Mesenchymal stem cell (in vitro differentiated cells and primary cell): ENCODE results near the gene PAK5.

Experiments used
- DNase-seq: peaks from one replicate; pipeline ENCODE4 v3.0.0-alpha.2; 2013
- H2AFZ ChIP-seq: one replicate; pipeline ENCODE4 v1.6.1; 2013; ENCODE audit warnings: low read depth, mild to moderate bottlenecking, control low read depth, inconsistent platforms, low read length, moderate library complexity
- H2AK5ac ChIP-seq: 2 replicates; pipeline ENCODE4 v1.6.1; 2013; ENCODE audit warnings: low read length, moderate library complexity, mild to moderate bottlenecking, inconsistent platforms; ENCODE audit not compliant: severe bottlenecking
- H2BK120ac ChIP-seq: one replicate; pipeline ENCODE4 v1.6.1; 2013; ENCODE audit warnings: low read depth, mild to moderate bottlenecking, inconsistent platforms, low read length, moderate library complexity
- H2BK12ac ChIP-seq, 2 experiments: one replicate each; pipeline ENCODE4 v1.6.1; 2013; ENCODE audit warnings: inconsistent platforms in 2 of 2, low read length in 2 of 2, mild to moderate bottlenecking in 2 of 2, moderate library complexity in 2 of 2, control low read depth in 1 of 2
- H2BK15ac ChIP-seq: one replicate; pipeline ENCODE4 v1.6.1; 2013; ENCODE audit warnings: mild to moderate bottlenecking, low read depth, inconsistent platforms; ENCODE audit not compliant: poor library complexity, severe bottlenecking
- H2BK5ac ChIP-seq: 2 replicates; pipeline ENCODE4 v1.6.1; 2013; ENCODE audit warnings: low read depth, mild to moderate bottlenecking, low read length, control low read depth, inconsistent platforms; ENCODE audit not compliant: poor library complexity, severe bottlenecking
- H3K14ac ChIP-seq, 2 experiments: one replicate each; pipeline ENCODE4 v1.6.1; 2013; ENCODE audit warnings: inconsistent platforms in 2 of 2, low read length in 2 of 2, control low read depth in 1 of 2, mild to moderate bottlenecking in 1 of 2, moderate library complexity in 1 of 2
- H3K18ac ChIP-seq, 2 experiments: one replicate each; pipeline ENCODE4 v1.6.1; 2013; ENCODE audit warnings: inconsistent platforms in 2 of 2, low read length in 2 of 2, control low read depth in 1 of 2, low read depth in 1 of 2, mild to moderate bottlenecking in 1 of 2
- H3K23ac ChIP-seq, 2 experiments: one replicate each; pipeline ENCODE4 v1.6.1; 2013; ENCODE audit warnings: inconsistent platforms in 2 of 2, low read length in 2 of 2, mild to moderate bottlenecking in 2 of 2, moderate library complexity in 2 of 2, control low read depth in 1 of 2
- H3K27ac ChIP-seq: 2 replicates; pipeline ENCODE4 v1.5.1; 2013; ENCODE audit warnings: mild to moderate bottlenecking, moderate library complexity, low read length, control low read depth, inconsistent platforms; ENCODE audit not compliant: poor library complexity, severe bottlenecking
- H3K27me3 ChIP-seq, 2 experiments: 2 replicates each; pipeline versions ENCODE4 v1.6.1 to v1.7.0; 2013; ENCODE audit warnings: low read length in 2 of 2, mild to moderate bottlenecking in 2 of 2, moderate library complexity in 2 of 2, control low read depth in 1 of 2, inconsistent platforms in 1 of 2; ENCODE audit not compliant: control insufficient read depth in 1 of 2, insufficient read depth in 1 of 2
- H3K36me3 ChIP-seq, 2 experiments: 2 replicates each; pipeline versions ENCODE4 v1.6.1 to v1.7.0; 2013; ENCODE audit warnings: low read length in 2 of 2, control low read depth in 1 of 2, inconsistent platforms in 1 of 2, low read depth in 1 of 2, mild to moderate bottlenecking in 1 of 2; ENCODE audit not compliant: insufficient read depth in 2 of 2, control insufficient read depth in 1 of 2
- H3K4ac ChIP-seq, 2 experiments: one replicate each; pipeline ENCODE4 v1.6.1; 2013; ENCODE audit warnings: inconsistent platforms in 2 of 2, low read length in 2 of 2, mild to moderate bottlenecking in 2 of 2, moderate library complexity in 2 of 2, control low read depth in 1 of 2, low read depth in 1 of 2
- H3K4me1 ChIP-seq: 2 replicates; pipeline ENCODE4 v1.6.1; 2013; ENCODE audit warnings: low read depth, low read length, control low read depth; ENCODE audit not compliant: control insufficient read depth, insufficient read depth
- H3K4me2 ChIP-seq: 2 replicates; pipeline ENCODE4 v1.6.1; 2013; ENCODE audit warnings: low read length, mild to moderate bottlenecking, inconsistent platforms; ENCODE audit not compliant: poor library complexity, severe bottlenecking
- H3K4me3 ChIP-seq, 2 experiments: 2 replicates each; pipeline versions ENCODE4 v1.5.1 to v1.7.0; 2013; ENCODE audit warnings: low read length in 2 of 2, mild to moderate bottlenecking in 2 of 2, control low read depth in 1 of 2, low read depth in 1 of 2; ENCODE audit not compliant: insufficient read depth in 1 of 2
- H3K79me1 ChIP-seq: replicated peaks from 2 replicates; pipeline ENCODE4 v1.6.1; 2013; ENCODE audit warnings: mild to moderate bottlenecking, control low read depth, low read length, inconsistent platforms; ENCODE audit not compliant: poor library complexity, severe bottlenecking
- H3K9ac ChIP-seq: 2 replicates; pipeline ENCODE4 v1.7.0; 2013; ENCODE audit warnings: mild to moderate bottlenecking, low read length, moderate library complexity
- H3K9me3 ChIP-seq: 2 replicates; pipeline ENCODE4 v1.7.0; 2013; ENCODE audit warnings: mild to moderate bottlenecking, low read length; ENCODE audit not compliant: control insufficient read depth
- H4K8ac ChIP-seq: one replicate; pipeline ENCODE4 v1.6.1; 2013; ENCODE audit warnings: inconsistent platforms, mild to moderate bottlenecking, low read length, moderate library complexity
- H4K91ac ChIP-seq: one replicate; pipeline ENCODE4 v1.6.1; 2013; ENCODE audit warnings: mild to moderate bottlenecking, low read length, inconsistent platforms
- WGBS: methylation state at CpG from one replicate; pipeline ENCODE4 v1.1.7; 2013; ENCODE audit warnings: mixed read lengths; 5-methylcytosine and 5-hydroxymethylcytosine counted together

PAK5 gene

DNA sequence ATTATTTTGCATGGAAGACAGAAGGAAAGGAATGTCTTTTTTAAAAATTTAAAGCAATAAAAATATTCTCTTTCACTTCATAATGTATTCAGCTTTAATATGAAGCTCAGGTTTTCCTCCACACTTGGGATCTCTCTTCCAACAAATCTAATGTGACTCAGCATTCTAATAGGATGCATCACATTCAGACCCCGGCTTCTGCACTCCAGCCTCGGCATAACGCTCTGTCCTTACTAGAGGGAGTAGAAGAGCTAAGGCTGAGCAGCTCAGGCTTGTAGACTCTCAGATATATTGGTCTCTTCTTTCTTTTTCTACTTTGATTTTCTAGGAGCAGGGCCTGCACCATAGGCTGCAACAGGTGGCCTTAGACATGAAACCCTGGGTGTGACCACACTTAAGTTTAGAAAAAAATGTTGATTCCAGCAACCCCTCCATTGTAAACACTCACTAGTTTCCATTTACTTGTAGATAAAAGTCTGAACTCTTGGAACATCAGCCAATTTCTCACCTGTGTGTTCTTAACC lies 161.7 kb downstream of the PAK5 start:
- no peak overlapping the region for H4K91ac ChIP-seq

GRCh38 chr20:9672981-9673380 lies 165.9 kb downstream of the PAK5 start:
- Histone ChIP-seq H3K36me3 (no peaks in the 10 kb centered on the region), H3K9ac (no peak overlapping the region), H3K23ac (no peak overlapping the region), H2AK5ac (no peak overlapping the region), H3K4me3 (no peak overlapping the region), H3K18ac (no peak overlapping the region), H3K27me3 (no peaks in the 10 kb centered on the region), H2BK12ac (no peak overlapping the region), H2AFZ (no peak overlapping the region), H3K4me2 (no peak overlapping the region), H3K27ac (no peak overlapping the region), H3K79me1 (no peaks in the 10 kb centered on the region), H3K14ac (no peak overlapping the region), H4K91ac (no peak overlapping the region), H3K9me3 (no peaks in the 10 kb centered on the region), H4K8ac (no peak overlapping the region), H2BK120ac (no peak overlapping the region), H2BK15ac (no peak overlapping the region), H3K4me1 (no peaks in the 10 kb centered on the region), H3K4ac (no peak overlapping the region), H2BK5ac (no peak overlapping the region)
- DNase-seq = no peak

More for the DNA sequence above, 161.7 kb downstream of the PAK5 start:
- Histone ChIP-seq H3K27ac (no peak overlapping the region), H2BK15ac (no peak overlapping the region), H3K18ac (no peak overlapping the region), H2BK5ac (no peak overlapping the region), H2AK5ac (no peak overlapping the region), H3K9ac (no peak overlapping the region), H3K4me1 (no peaks in the 10 kb centered on the region), H3K4me2 (no peak overlapping the region), H3K14ac (no peak overlapping the region), H3K23ac (no peak overlapping the region), H3K4me3 (no peak overlapping the region), H3K9me3 (no peaks in the 10 kb centered on the region), H3K36me3 (no peaks in the 10 kb centered on the region), H4K8ac (no peak overlapping the region), H2BK120ac (no peak overlapping the region), H3K79me1 (no peaks in the 10 kb centered on the region), H3K27me3 (no peaks in the 10 kb centered on the region), H2BK12ac (no peak overlapping the region), H3K4ac (no peak overlapping the region), H2AFZ (no peak overlapping the region)
- WGBS = no CpG with 5 or more reads among the region's 3 CpGs
- DNase-seq = no peak

DNA sequence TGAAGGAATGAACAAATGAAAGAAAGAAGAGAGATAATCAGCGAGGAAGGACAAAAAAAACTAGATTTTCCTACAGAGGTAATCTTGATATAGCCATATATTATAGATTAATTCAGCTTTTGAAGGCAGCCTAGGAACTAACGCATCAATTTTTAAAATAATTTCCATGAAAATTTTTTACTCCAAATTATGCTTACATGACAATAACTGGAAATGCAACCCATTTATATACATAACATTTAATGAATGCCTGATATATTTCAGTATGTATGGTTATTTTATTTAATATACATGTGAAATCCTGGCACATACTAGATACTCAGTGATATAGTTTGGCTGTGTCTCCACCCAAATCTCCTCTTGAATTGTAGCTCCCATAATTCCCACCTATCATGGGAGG lies 166.8 kb downstream of the PAK5 start:
- Histone ChIP-seq H3K4me1 (no peaks in the 10 kb centered on the region), H3K4me2 (no peak overlapping the region), H2AFZ (no peak overlapping the region), H3K27me3 (no peaks in the 10 kb centered on the region), H3K18ac (no peak overlapping the region), H3K9me3 (no peaks in the 10 kb centered on the region), H3K27ac (no peak overlapping the region), H2BK12ac (no peak overlapping the region), H4K8ac (no peak overlapping the region), H3K79me1 (no peaks in the 10 kb centered on the region), H3K23ac (no peak overlapping the region), H3K4me3 (no peak overlapping the region), H2BK120ac (no peak overlapping the region), H3K9ac (no peak overlapping the region), H2BK5ac (no peak overlapping the region), H3K4ac (no peak overlapping the region), H2BK15ac (no peak overlapping the region), H4K91ac (no peak overlapping the region), H3K36me3 (no peaks in the 10 kb centered on the region), H2AK5ac (no peak overlapping the region), H3K14ac (no peak overlapping the region)
- DNase-seq = no peak
- no CpG with 5 or more reads among the region's 2 CpGs for WGBS

DNA sequence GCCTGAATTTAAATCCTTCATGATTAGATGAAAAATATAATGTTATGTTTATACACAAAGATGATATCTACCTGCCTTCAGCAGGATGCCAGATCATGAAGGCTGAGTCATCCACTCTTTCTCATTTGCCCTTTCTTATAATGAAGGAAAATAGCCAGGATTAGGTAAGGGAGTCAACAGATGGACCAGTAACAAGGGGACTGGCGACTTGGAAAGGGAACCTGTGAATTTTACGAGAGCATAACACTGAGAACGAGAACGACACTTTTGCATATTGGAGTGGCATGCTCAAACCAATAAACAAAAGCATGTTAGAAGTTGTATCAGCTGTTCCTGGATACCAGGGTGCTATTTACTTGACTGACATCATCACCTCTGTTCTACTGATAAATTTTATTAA lies 170.5 kb downstream of the PAK5 start:
- H3K4me3 ChIP-seq = no peak overlapping the region
- no peaks in the 10 kb centered on the region for H3K4me1 ChIP-seq
- no peak overlapping the region for H4K91ac ChIP-seq
- H3K27ac ChIP-seq = no peak overlapping the region
- H2AFZ ChIP-seq = no peak overlapping the region
- no peak overlapping the region for H3K4ac ChIP-seq
- no peak for DNase-seq
- H2BK15ac ChIP-seq = no peak overlapping the region
- no peak overlapping the region for H2AK5ac ChIP-seq
- 47% methylated on average over 4 of the region's 4 CpGs for WGBS
- H3K9me3 ChIP-seq = no peaks in the 10 kb centered on the region
- H3K14ac ChIP-seq = no peak overlapping the region
- H3K79me1 ChIP-seq = no peaks in the 10 kb centered on the region
- no peak overlapping the region for H4K8ac ChIP-seq
- H2BK120ac ChIP-seq = no peak overlapping the region
- no peaks in the 10 kb centered on the region for H3K27me3 ChIP-seq
- H3K18ac ChIP-seq = no peak overlapping the region
- no peaks in the 10 kb centered on the region for H3K36me3 ChIP-seq
- H3K4me2 ChIP-seq = no peak overlapping the region
- H3K23ac ChIP-seq = no peak overlapping the region
- no peak overlapping the region for H3K9ac ChIP-seq
- H2BK12ac ChIP-seq = no peak overlapping the region
- no peak overlapping the region for H2BK5ac ChIP-seq
